ENCODE results near the gene SEMA4F. TPM values are rescaled to one million over a fixed set of nuclear protein-coding genes. Genes with fewer than 3 reads are reported as not detected.

SEMA4F gene
- total RNA-seq, 6 donors from 2014 or later: 6.3 to 15.3 (median 10.1) TPM

DNA sequence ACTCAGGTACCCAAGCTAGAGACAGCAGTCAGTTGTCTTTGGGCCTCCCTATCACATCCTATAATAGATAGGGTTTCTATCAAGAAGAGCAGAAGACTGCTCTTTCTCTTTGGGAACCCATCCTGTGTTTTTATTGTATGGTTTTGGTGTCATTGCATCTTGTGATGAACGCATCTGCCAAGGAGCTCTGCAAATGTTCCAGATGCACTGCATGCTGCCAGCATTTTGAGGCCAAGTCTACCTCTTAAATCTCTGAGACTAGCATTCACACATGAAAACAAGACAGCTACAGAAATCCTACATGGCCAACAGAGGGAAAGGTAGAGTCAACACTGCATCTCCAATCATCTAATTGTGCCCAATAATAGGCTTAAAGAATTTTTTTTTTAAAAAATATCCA lies 14.0 kb downstream of the SEMA4F start:
- no peaks in the 10 kb centered on the region for H3K27me3 ChIP-seq
- no peak overlapping the region for H3K4me3 ChIP-seq
- H3K9me3 ChIP-seq: no peaks in the 10 kb centered on the region
- DNase-seq (no peak), ATAC-seq (ENCODE audit: low FRiP score in 2 of 2) (no peak)
- no peak overlapping the region for H3K27ac ChIP-seq
- TF ChIP-seq POLR2A (IDR thresholded peaks at IDR 0.05): no peak
- TF ChIP-seq CTCF (IDR thresholded peaks at IDR 0.05): no peak
- no peak for TF ChIP-seq EP300 (IDR thresholded peaks at IDR 0.05)
- TF ChIP-seq POLR2AphosphoS5 (IDR thresholded peaks at IDR 0.05): no peak
- 91 to 97% methylated on average over 1 of the region's 1 CpG for WGBS, 2 donors
- H3K4me1 ChIP-seq: no peaks in the 10 kb centered on the region
- H3K36me3 ChIP-seq: peaks cover 0 to 12% (median 0%) of the 10 kb centered on the region in 4 donors

DNA sequence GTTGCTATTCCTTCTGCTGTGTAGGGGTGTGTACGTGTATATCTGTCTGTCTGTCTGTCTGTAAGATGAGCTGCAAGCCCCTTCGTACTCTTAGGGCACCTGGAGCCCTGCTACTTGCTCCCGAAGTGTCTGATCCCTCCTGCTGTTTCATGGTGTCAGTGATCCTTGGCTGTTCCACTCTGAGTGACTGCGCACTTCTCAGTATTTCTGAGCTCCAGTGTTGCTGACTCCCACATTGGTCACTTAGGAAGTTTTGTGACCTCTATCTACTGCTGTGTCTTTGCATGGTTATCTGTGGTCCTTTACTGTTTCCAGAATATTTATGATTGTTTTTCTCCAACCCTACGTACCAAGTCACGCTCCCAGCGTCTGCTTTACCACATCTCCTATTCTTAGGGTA lies 16.2 kb downstream of the SEMA4F start:
- Histone ChIP-seq H3K36me3 (peaks cover 0 to 26% (median 6%) of the 10 kb centered on the region in 4 donors), H3K4me3 (no peak overlapping the region), H3K4me1 (no peaks in the 10 kb centered on the region), H3K27ac (no peak overlapping the region), H3K9me3 (no peaks in the 10 kb centered on the region), H3K27me3 (no peaks in the 10 kb centered on the region)
- 96 to 97% methylated on average over 7 of the region's 7 CpGs for WGBS, 2 donors
- no peak for ATAC-seq (ENCODE audit: low FRiP score in 2 of 2)
- DNase-seq: no peak
- TF ChIP-seq CTCF (IDR thresholded peaks at IDR 0.05): no peak
- no peak for TF ChIP-seq POLR2A (IDR thresholded peaks at IDR 0.05)
- no peak for TF ChIP-seq EP300 (IDR thresholded peaks at IDR 0.05)
- no peak for TF ChIP-seq POLR2AphosphoS5 (IDR thresholded peaks at IDR 0.05)

GRCh38 chr2:74671479-74671878 lies 17.4 kb downstream of the SEMA4F start:
- Histone ChIP-seq H3K4me3 (no peak overlapping the region), H3K27me3 (no peaks in the 10 kb centered on the region), H3K36me3 (peaks cover 0 to 37% (median 16%) of the 10 kb centered on the region in 4 donors), H3K4me1 (no peaks in the 10 kb centered on the region), H3K9me3 (no peaks in the 10 kb centered on the region), H3K27ac (no peak overlapping the region)
- ATAC-seq (ENCODE audit: low FRiP score in 2 of 2) (no peak), DNase-seq (no peak)
- TF ChIP-seq POLR2A (IDR thresholded peaks at IDR 0.05): no peak
- TF ChIP-seq CTCF (IDR thresholded peaks at IDR 0.05): no peak
- no peak for TF ChIP-seq POLR2AphosphoS5 (IDR thresholded peaks at IDR 0.05)
- no peak for TF ChIP-seq EP300 (IDR thresholded peaks at IDR 0.05)

GRCh38 chr2:74673826-74674528 lies 19.9 kb downstream of the SEMA4F start:
- TF ChIP-seq EP300 (IDR thresholded peaks at IDR 0.05) (no peak), CTCF (IDR thresholded peaks at IDR 0.05) (no peak), POLR2AphosphoS5 (IDR thresholded peaks at IDR 0.05) (no peak), POLR2A (IDR thresholded peaks at IDR 0.05) (no peak)
- Histone ChIP-seq H3K27me3 (no peaks in the 10 kb centered on the region), H3K27ac (no peak overlapping the region), H3K36me3 (peaks cover 0 to 41% (median 16%) of the 10 kb centered on the region in 4 donors), H3K4me3 (no peak overlapping the region), H3K4me1 (no peaks in the 10 kb centered on the region), H3K9me3 (no peaks in the 10 kb centered on the region)
- ATAC-seq (ENCODE audit: low FRiP score in 2 of 2): no peak
- DNase-seq: no peak
- WGBS, 2 donors: 87 to 90% methylated on average over 7 of the region's 7 CpGs

- Histone ChIP-seq H3K27me3 (no peaks in the 10 kb centered on the region), H3K4me1 (no peaks in the 10 kb centered on the region), H3K27ac (no peak overlapping the region), H3K36me3 (peaks cover 0 to 51% (median 24%) of the 10 kb centered on the region in 4 donors), H3K4me3 (no peak overlapping the region), H3K9me3 (no peaks in the 10 kb centered on the region)
- 89 to 95% methylated on average over 6 of the region's 6 CpGs for whole genome bisulfite sequencing, 2 donors
- ATAC-seq (ENCODE audit: low FRiP score in 2 of 2) (no peak), DNase-seq (no peak)
- TF ChIP-seq EP300 (IDR thresholded peaks at IDR 0.05) (no peak), CTCF (IDR thresholded peaks at IDR 0.05) (no peak), POLR2A (IDR thresholded peaks at IDR 0.05) (no peak), POLR2AphosphoS5 (IDR thresholded peaks at IDR 0.05) (no peak)
Measured at GRCh38 chr2:74675090-74675489, 21.0 kb downstream of the SEMA4F start.
